Endothelial cell of umbilical vein (primary cell): Measurements from ENCODE around the gene EFNA5. TPM values are rescaled to one million over a fixed set of nuclear protein-coding genes. Genes with fewer than 3 reads are reported as not detected.

Experiments used
- BruUV-seq: library from RNA; stranded (reverse); fragments of 400-500 nt; replicated peaks from 2 replicates; lab custom pipeline; 2021; lab: Mats Ljungman, UMichigan
- CTCF ChIA-PET: fragments of 300-600, 350-600 bp; sonication (Branson Sonifier 250); formaldehyde crosslinking; loops from one replicate; lab custom pipeline; 2021; ENCODE audit warnings: antibody characterized with exemption, inconsistent platforms; lab: Charles Lee
- POLR2A ChIA-PET: fragments of 300-600, 350-600 bp; sonication (Branson Sonifier 250); formaldehyde crosslinking; loops from one replicate; lab custom pipeline; 2021; ENCODE audit warnings: antibody characterized with exemption, inconsistent platforms; lab: Charles Lee
- DNase-seq: peaks from one replicate; pipeline ENCODE4 v3.0.0-alpha.2; 2011; ENCODE audit warnings: low read depth, low spot score
- FAIRE-seq: peaks from 2 replicates; lab custom pipeline; 2011; peaks lifted over from hg19 to GRCh38; lab: Jason Lieb, UNC
- H2AFZ ChIP-seq: 2 replicates; pipeline ENCODE4 v1.6.0; 2012; ENCODE audit warnings: low read depth, low read length, control low read depth, inconsistent platforms
- H3K27ac ChIP-seq: 2 replicates; pipeline ENCODE4 v1.5.1; 2011; ENCODE audit warnings: low read depth, mild to moderate bottlenecking, control low read depth, low read length, moderate library complexity; ENCODE audit not compliant: insufficient read depth
- H3K27me3 ChIP-seq, 2 experiments: 2 replicates each; pipeline versions ENCODE4 v1.6.0 to v1.6.1; 2011; ENCODE audit warnings: low read length in 2 of 2, mixed read lengths in 1 of 2; ENCODE audit not compliant: control insufficient read depth in 2 of 2, insufficient read depth in 2 of 2
- H3K36me3 ChIP-seq, 2 experiments: 2 replicates in 1 of 2; 3 replicates in 1 of 2; pipeline ENCODE4 v1.5.1; 2011; ENCODE audit warnings: low read length in 2 of 2, mild to moderate bottlenecking in 1 of 2, moderate library complexity in 1 of 2; ENCODE audit not compliant: control insufficient read depth in 2 of 2, insufficient read depth in 2 of 2; ENCODE audit errors: extremely low read depth in 1 of 2
- H3K4me1 ChIP-seq: 3 replicates; pipeline ENCODE4 v1.5.1; 2011; ENCODE audit warnings: mild to moderate bottlenecking, low read length; ENCODE audit not compliant: control insufficient read depth, insufficient read depth; ENCODE audit errors: extremely low read depth
- H3K4me2 ChIP-seq: 2 replicates; pipeline ENCODE4 v1.6.1; 2011; ENCODE audit warnings: low read length, control low read depth, mixed read lengths; ENCODE audit not compliant: insufficient read depth
- H3K4me3 ChIP-seq, 3 experiments: fragments of 200-600 bp in 1 of 3; sonication (generic), shearing (Covaris generic) in 1 of 3; replicated peaks in 1 of 3; 2 replicates each; pipeline ENCODE4 v1.5.1; 2011 to 2016; ENCODE audit warnings: control low read depth in 3 of 3, low read length in 3 of 3, mild to moderate bottlenecking in 2 of 3, inconsistent platforms in 1 of 3, low read depth in 1 of 3, moderate library complexity in 1 of 3; ENCODE audit not compliant: insufficient read depth in 1 of 3
- H3K79me2 ChIP-seq: 2 replicates; pipeline ENCODE4 v1.6.0; 2012; ENCODE audit warnings: low read length, inconsistent platforms; ENCODE audit not compliant: control insufficient read depth, insufficient read depth
- H3K9ac ChIP-seq: replicated peaks from 2 replicates; pipeline ENCODE3; 2011; ENCODE audit warnings: low read length, control low read depth; ENCODE audit not compliant: insufficient read depth; ENCODE audit errors: extremely low read depth
- H3K9me1 ChIP-seq: replicated peaks from 3 replicates; pipeline ENCODE4 v1.6.0; 2011; ENCODE audit warnings: mild to moderate bottlenecking, low read length; ENCODE audit not compliant: control insufficient read depth, insufficient read depth; ENCODE audit errors: extremely low read depth
- H3K9me3 ChIP-seq: replicated peaks from 2 replicates; pipeline ENCODE4 v1.5.1; 2012; ENCODE audit warnings: low read length, inconsistent platforms; ENCODE audit not compliant: control insufficient read depth, insufficient read depth
- H4K20me1 ChIP-seq: replicated peaks from 2 replicates; pipeline ENCODE3; 2011; ENCODE audit warnings: mild to moderate bottlenecking, low read length; ENCODE audit not compliant: control insufficient read depth, insufficient read depth; ENCODE audit errors: extremely low read depth
- EZH2 ChIP-seq: IDR thresholded peaks from 2 replicates; pipeline ENCODE4 v1.6.1; 2012; ENCODE audit warnings: borderline replicate concordance, low read depth, mild to moderate bottlenecking, moderate library complexity, low read length, inconsistent platforms; ENCODE audit not compliant: severe bottlenecking
- FOS ChIP-seq: IDR thresholded peaks from 2 replicates; pipeline ENCODE4 v1.6.1; 2011; ENCODE audit warnings: mild to moderate bottlenecking, low read length, moderate library complexity, borderline replicate concordance; ENCODE audit not compliant: insufficient read depth
- GATA2 ChIP-seq: IDR thresholded peaks from 2 replicates; pipeline ENCODE4 v1.7.0; 2011; ENCODE audit warnings: low read depth, mild to moderate bottlenecking, moderate library complexity, mixed read lengths, low read length; ENCODE audit not compliant: insufficient read length, insufficient read depth
- JUN ChIP-seq: IDR thresholded peaks from 2 replicates; pipeline ENCODE4 v1.6.1; 2011; ENCODE audit warnings: borderline replicate concordance, low read depth; ENCODE audit not compliant: insufficient read length, insufficient read depth
- MYC ChIP-seq: IDR thresholded peaks from one replicate; pipeline ENCODE4 v1.6.1; 2011; ENCODE audit warnings: mild to moderate bottlenecking, low read depth, low read length
- POLR2A ChIP-seq: IDR thresholded peaks from 2 replicates; pipeline ENCODE4 v1.6.1; 2012; ENCODE audit warnings: low read depth, mild to moderate bottlenecking, control low read depth, low read length
- POLR2AphosphoS5 ChIP-seq: IDR thresholded peaks from 2 replicates; pipeline ENCODE4 v1.6.1; 2012; ENCODE audit warnings: low read depth, mild to moderate bottlenecking, control low read depth, low read length, moderate library complexity; ENCODE audit not compliant: insufficient read depth
- dilution Hi-C: fragments of 300-500 bp; cut with MboI; formaldehyde crosslinking; loops from one replicate; pipeline ENCODE4 v1.15.0; 2019; ENCODE audit warnings: low sequenced_read_pairs; ENCODE audit not compliant: extremely low pct_ligation_motif_present
- intact Hi-C: fragments of 100-400 bp; cut with micrococcal nuclease; formaldehyde crosslinking; loops from one replicate; pipeline ENCODE4 v1.10.0; 2022
- polyA plus RNA-seq, 4 experiments: library from polyadenylated mRNA; depleted of rRNA in 3 of 4; stranded (reverse) in 3 of 4; unstranded in 1 of 4; fragments of >200 nt; gene quantifications; 2 replicates each; pipeline versions ENCODE4 v1.2.1 to v1.2.3, GENCODE V29; 2011 to 2012; ENCODE audit warnings: missing spikeins in 1 of 4
- total RNA-seq: library from RNA; stranded (reverse); gene quantifications from 2 replicates; pipeline ENCODE4 v1.2.3, GENCODE V29; 2021
- TF ChIP-seq, protein P1 (sequence below), 2 donors: IDR thresholded peaks; 1 replicate in 1 of 2; 2 replicates in 1 of 2; pipeline ENCODE4 v1.5.1; 2011; ENCODE audit warnings: low read length in 2 of 2, mild to moderate bottlenecking in 2 of 2, moderate library complexity in 2 of 2, control low read depth in 1 of 2, inconsistent platforms in 1 of 2, low read depth in 1 of 2; ENCODE audit not compliant: insufficient read depth in 1 of 2; ENCODE audit errors: extremely low read depth in 1 of 2
- TF ChIP-seq, protein P2 (sequence below): IDR thresholded peaks from 2 replicates; pipeline ENCODE4 v1.6.1; 2011; ENCODE audit not compliant: insufficient read depth, insufficient read length

EFNA5 gene
- total and polyA plus RNA-seq, 2 donors (not counting 3 experiments of a cell fraction or from before 2014, with no cell fraction given), result 13.6 to 22.1 TPM

DNA sequence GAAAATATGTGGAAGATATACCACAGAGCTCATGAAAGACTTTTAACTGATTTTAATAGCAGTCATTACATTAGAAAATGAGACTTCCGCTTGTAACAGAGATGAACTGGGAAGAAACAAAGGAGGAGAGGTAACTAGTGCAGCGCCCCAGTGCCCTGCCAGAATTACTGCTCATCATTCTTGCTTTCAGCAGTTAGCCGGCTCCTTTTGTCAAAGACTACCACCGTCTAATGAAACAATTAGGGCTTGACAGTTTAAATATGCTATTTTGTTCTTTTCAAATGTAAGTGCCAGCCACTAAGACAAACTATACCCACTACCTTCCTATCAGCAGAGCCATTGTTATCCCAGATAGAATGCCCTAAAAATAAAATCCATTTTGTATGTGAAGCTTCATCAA lies 328.4 kb downstream of the EFNA5 start:
- CTCF ChIA-PET, result interaction anchor here (1.3 to 1.6 kb wide), 2 partner anchors 13 to 230 kb away, joined by 3 read pairs; no protein-coding TSS in a partner anchor

More for the DNA sequence above, 328.4 kb downstream of the EFNA5 start:
- FAIRE-seq, result no peak
- Histone ChIP-seq H3K4me2 (no peak overlapping the region), H3K9ac (no peak overlapping the region), H3K9me3 (no peaks in the 10 kb centered on the region), H2AFZ (no peak overlapping the region), H3K27me3 (no peaks in the 10 kb centered on the region), H3K27ac (no peak overlapping the region), H3K4me3 (no peak overlapping the region), H4K20me1 (no peaks in the 10 kb centered on the region), H3K4me1 (no peaks in the 10 kb centered on the region), H3K9me1 (peaks cover under 1% of the 10 kb centered on the region), H3K36me3 (no peaks in the 10 kb centered on the region), H3K79me2 (no peaks in the 10 kb centered on the region)
- TF ChIP-seq POLR2A, result no peak
- TF ChIP-seq EZH2, result no peak
- no peak for TF ChIP-seq JUN
- TF ChIP-seq FOS, result no peak
- no peak for TF ChIP-seq POLR2AphosphoS5
- TF ChIP-seq MYC, result no peak
- no peak for TF ChIP-seq GATA2
- TF ChIP-seq, protein P1, sequence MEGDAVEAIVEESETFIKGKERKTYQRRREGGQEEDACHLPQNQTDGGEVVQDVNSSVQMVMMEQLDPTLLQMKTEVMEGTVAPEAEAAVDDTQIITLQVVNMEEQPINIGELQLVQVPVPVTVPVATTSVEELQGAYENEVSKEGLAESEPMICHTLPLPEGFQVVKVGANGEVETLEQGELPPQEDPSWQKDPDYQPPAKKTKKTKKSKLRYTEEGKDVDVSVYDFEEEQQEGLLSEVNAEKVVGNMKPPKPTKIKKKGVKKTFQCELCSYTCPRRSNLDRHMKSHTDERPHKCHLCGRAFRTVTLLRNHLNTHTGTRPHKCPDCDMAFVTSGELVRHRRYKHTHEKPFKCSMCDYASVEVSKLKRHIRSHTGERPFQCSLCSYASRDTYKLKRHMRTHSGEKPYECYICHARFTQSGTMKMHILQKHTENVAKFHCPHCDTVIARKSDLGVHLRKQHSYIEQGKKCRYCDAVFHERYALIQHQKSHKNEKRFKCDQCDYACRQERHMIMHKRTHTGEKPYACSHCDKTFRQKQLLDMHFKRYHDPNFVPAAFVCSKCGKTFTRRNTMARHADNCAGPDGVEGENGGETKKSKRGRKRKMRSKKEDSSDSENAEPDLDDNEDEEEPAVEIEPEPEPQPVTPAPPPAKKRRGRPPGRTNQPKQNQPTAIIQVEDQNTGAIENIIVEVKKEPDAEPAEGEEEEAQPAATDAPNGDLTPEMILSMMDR (IDR thresholded peaks at IDR 0.05; ENCODE audit: extremely low read depth in 1 of 2, insufficient read depth in 1 of 2, low read depth in 1 of 2, low read length in 2 of 2), result no peak
- TF ChIP-seq, protein P2, sequence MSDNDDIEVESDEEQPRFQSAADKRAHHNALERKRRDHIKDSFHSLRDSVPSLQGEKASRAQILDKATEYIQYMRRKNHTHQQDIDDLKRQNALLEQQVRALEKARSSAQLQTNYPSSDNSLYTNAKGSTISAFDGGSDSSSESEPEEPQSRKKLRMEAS, result no peak
- dilution Hi-C loops (no loop called here), intact Hi-C loops (no loop called here)
- no peak for DNase-seq
- POLR2A ChIA-PET, result no interaction called here
- BruUV-seq, result no TSS peak
